HL-60 (cell line): ENCODE measurements around the gene MRPS23.

Source experiments
- TF ChIP-seq, protein P1 (sequence below): IDR thresholded peaks from one replicate; pipeline ENCODE4 v1.5.1; 2011; ENCODE audit warnings: low read length, control low read depth, inconsistent platforms; ENCODE audit not compliant: insufficient read depth
- TF ChIP-seq, protein P2 (sequence below): IDR thresholded peaks from 2 replicates; pipeline ENCODE4 v1.6.1; 2012; ENCODE audit warnings: low read depth; ENCODE audit not compliant: insufficient replicate concordance

DNA sequence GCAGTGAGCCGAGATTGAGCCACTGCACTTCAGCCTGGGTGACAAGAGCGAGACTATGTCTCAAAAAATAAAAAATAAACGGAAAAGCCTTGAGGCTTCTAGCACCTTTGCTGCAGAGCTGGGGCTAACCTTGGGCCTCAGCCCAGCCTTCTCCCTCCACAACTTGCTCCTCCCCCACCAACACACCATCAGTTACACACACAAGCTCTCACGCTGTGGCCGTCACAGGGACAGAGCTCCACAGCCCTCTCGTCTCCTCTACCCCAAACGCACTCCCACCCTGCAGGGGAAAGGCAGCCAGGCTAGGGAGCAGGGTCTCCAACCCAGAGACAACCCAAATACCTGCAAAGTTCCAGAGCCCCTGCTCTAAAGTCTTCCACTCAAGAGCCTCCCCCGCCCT is 22.0 kb upstream of the MRPS23 start:
- TF ChIP-seq, protein P1, sequence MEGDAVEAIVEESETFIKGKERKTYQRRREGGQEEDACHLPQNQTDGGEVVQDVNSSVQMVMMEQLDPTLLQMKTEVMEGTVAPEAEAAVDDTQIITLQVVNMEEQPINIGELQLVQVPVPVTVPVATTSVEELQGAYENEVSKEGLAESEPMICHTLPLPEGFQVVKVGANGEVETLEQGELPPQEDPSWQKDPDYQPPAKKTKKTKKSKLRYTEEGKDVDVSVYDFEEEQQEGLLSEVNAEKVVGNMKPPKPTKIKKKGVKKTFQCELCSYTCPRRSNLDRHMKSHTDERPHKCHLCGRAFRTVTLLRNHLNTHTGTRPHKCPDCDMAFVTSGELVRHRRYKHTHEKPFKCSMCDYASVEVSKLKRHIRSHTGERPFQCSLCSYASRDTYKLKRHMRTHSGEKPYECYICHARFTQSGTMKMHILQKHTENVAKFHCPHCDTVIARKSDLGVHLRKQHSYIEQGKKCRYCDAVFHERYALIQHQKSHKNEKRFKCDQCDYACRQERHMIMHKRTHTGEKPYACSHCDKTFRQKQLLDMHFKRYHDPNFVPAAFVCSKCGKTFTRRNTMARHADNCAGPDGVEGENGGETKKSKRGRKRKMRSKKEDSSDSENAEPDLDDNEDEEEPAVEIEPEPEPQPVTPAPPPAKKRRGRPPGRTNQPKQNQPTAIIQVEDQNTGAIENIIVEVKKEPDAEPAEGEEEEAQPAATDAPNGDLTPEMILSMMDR: no peak
- TF ChIP-seq, protein P2, sequence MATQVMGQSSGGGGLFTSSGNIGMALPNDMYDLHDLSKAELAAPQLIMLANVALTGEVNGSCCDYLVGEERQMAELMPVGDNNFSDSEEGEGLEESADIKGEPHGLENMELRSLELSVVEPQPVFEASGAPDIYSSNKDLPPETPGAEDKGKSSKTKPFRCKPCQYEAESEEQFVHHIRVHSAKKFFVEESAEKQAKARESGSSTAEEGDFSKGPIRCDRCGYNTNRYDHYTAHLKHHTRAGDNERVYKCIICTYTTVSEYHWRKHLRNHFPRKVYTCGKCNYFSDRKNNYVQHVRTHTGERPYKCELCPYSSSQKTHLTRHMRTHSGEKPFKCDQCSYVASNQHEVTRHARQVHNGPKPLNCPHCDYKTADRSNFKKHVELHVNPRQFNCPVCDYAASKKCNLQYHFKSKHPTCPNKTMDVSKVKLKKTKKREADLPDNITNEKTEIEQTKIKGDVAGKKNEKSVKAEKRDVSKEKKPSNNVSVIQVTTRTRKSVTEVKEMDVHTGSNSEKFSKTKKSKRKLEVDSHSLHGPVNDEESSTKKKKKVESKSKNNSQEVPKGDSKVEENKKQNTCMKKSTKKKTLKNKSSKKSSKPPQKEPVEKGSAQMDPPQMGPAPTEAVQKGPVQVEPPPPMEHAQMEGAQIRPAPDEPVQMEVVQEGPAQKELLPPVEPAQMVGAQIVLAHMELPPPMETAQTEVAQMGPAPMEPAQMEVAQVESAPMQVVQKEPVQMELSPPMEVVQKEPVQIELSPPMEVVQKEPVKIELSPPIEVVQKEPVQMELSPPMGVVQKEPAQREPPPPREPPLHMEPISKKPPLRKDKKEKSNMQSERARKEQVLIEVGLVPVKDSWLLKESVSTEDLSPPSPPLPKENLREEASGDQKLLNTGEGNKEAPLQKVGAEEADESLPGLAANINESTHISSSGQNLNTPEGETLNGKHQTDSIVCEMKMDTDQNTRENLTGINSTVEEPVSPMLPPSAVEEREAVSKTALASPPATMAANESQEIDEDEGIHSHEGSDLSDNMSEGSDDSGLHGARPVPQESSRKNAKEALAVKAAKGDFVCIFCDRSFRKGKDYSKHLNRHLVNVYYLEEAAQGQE: no peak
